Bone marrow (tissue), 2 donors: ENCODE data around the gene TFF3.

Source experiments
- DNase-seq, 2 donors: peaks; one replicate each; lab custom pipeline; 2025; lab: John Stamatoyannopoulos, UW

Gene TFF3

GRCh38 chr21:42289926-42290325, 25.3 kb downstream of the TFF3 start:
- no peak for DNase-seq

DNA sequence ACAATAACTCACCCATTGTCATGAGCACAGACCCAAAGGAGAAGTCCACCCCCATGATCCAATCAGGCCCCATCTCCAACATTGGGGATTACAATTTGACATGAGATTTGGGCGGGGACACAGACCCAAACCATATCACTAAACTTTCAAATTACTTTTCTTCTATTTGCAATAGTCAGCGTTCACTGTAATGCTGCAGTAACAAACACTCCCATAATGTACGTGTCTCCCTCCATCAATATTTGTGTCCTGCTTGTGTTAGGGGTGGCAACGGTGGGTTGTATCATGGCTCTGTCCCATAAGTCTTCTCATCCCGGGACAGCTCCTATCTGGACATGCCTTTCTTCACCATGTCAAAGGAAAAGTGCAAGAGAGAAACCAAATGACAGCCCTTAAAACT, 26.2 kb downstream of the TFF3 start:
- DNase-seq, result no peak

GRCh38 chr21:42287193-42288083, 27.8 kb downstream of the TFF3 start:
- DNase-seq, result no peak

DNA sequence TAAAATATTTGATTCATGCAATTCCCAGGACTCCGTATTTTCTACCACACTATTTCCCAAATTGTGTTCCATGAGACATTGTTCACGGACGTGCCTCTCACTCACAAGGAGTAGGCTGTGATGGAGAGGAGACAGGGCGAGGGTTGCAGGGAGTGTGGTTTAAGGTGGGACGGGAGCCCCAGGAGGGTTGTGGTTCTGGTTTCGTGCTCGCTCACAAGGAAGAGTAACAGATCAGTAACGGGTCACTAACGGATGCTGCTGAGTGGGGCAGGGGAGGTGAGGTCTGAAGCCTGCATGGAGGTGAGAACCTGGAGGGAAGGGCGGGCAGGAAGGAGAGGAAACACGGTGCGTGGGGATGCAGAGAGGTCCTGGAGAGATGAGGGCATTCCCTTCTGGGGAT, 28.8 kb downstream of the TFF3 start:
- no peak for DNase-seq

GRCh38 chr21:42285569-42286245, 29.5 kb downstream of the TFF3 start:
- no peak for DNase-seq

DNA sequence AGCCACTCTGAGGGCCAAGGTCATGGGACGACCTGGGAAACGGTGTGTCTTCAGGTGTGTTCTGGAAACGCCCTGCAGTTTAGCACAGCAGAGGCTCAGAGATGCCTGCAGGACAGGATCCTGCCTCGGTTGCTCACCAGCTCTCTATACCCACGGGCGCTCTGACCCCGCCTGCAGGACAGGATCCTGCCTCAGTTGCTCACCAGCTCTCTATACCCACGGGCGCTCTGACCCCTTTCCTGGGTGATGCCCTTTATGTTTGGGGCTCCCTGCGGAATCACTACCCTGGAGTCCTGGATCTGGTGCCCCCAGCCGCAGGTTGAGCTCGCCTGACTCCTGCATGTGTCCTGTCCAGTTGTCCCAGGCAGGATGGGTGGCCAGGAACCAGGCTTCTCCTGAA, 32.5 kb downstream of the TFF3 start:
- DNase-seq, result no peak

- no peak for DNase-seq
These were observed 33.2 kb downstream of the TFF3 start for GRCh38 chr21:42282021-42282420.

DNA sequence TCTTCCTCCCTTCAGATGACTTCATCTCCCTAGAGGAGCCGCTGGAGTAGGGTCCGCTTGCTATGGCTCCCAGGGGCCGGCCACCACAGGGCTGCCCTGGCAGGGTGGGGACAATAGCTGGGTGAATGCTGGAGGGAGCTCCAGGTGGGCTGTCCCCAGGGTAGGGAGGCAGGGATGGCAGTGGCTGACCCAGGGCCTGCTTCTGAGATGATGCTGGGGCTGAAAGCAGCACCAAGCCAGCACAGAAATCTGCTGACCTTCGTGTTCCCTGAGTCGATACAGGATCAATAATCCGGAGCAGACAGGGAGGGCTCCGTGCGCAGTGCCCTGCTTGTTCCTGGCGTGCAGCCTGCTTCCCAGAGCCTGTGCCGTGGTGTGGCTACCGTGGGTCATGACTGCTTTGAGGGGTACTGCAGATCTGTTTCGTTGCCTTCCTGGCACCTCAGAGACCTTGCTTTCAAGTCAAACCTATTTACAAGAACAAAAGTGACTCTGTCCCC, 34.0 kb downstream of the TFF3 start:
- DNase-seq, result no peak

GRCh38 chr21:42280356-42281180, 34.6 kb downstream of the TFF3 start:
- DNase-seq, result no peak

DNA sequence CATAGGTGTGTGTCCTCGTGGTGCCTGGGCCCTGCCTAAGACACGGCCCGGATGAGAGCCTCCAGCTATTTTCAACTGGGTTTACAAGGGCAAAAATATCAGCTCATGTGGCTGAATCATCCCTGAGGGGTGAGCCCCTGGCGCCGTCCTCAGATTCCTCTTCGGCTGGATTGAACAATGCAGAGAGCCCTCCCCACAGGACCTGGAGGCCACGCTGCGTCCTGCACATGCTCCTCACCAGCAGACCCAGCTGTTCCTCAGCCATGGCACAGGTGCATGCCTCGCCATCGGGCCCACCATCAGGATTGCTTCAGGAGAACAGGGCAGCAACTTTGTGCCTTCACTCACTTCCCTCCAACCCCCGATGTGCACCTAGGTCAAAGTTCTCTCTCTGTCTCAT, 35.3 kb downstream of the TFF3 start:
- no peak for DNase-seq

DNA sequence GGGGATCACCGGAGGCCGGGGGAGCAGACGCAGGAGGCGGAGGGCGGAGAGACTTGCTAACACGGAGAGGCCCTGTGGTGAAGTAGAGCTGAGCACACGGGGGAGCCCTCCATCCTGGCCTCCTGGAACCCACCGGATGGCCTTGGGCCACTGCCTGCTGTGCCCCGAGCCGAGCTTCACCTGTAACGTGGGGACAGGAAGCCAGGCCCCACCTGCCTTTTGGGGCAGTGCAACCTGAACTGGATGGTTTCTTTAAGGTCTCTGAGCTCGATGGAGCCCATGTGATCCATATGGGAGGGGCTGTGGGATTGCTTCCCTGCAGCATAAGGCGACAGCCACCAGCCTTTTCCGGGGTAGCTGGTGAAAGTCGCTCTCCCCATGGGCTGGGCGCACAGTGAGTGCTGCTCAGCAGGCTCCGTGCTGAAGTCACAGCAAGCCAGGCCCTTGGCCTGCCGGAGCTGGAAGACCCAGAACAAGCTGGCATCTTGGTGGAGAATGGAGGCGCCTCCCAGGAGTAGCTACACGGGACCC, 35.8 kb downstream of the TFF3 start:
- DNase-seq, result no peak

GRCh38 chr21:42278451-42279149, 36.6 kb downstream of the TFF3 start:
- DNase-seq, result no peak

DNA sequence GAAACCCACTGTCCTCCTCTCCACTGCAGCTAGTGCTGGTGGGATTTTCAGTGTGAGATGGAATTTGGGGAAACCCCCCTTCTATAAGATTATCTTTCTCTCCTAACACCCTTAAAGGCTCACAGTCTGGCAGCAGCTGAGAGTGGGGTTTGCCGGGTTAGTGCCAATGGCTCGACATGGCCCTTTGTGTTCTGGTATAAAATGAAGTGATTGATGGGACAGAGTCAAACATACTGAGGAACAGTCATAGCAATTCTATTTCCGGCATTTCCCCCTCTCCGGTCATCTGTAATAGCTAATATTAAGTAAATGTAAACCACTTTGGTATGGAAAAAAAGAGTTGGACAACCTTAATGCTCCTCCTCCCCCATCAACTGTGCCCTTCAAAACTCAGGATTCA, 37.6 kb downstream of the TFF3 start:
- no peak for DNase-seq

DNA sequence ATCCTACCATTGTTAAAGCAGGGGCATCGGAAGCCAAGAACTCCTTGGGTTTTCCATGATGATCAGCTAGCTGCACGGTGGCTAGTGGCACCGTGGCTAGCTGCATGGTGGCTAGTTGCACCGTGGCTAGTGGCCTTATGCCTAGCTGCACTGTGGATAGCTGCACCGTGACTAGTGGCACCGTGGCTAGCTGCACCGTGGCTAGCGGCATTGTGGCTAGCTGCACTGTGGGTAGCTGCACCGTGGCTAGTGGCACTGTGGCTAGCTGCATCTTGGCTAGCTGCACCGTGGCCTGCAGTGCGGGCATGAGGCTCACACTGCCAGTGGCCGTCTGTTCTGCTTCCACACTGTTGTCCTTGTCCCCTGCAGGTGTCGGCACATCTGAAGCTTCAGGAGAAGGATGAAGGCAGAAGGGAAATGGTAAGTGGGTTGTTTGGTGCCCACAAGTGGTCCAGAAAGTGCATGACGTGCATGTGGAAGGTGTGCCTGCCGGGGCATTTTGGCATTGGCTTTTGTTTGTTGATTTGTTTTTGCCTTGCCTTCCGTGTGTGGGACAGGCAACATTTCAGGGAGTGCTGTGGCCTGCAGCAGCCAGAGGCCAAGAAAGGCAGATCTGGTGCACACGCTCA, 38.6 kb downstream of the TFF3 start:
- DNase-seq, result no peak

GRCh38 chr21:42276076-42276475, 39.1 kb downstream of the TFF3 start:
- no peak for DNase-seq

DNA sequence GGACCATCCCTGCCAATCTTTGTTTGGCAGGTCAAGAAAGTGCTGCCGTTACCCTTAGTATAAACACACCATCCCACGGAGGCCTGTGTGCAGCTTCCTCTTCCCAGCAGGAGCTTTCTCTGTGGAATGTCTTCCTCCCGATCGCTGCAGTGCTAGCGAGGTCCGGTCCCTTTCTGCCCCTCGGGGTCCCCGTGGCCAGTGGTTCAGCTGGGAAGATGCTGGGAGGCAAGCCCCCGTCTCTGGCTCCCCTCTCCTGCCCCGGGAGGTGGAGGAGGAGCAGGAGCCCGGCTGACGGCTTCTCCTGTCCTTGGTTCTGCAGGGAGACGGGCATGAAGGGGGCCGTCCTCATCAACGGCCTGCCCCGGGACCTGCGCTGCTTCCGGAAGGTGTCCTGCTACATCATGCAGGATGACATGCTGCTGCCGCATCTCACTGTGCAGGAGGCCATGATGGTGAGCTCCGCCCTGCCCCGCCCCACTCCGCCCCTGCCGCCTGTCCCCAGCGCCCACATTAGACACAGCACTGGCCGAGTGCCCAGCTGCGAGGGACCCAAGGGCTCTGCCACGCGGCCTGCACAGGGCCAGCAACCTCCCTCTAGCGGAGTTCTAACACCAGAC, 42.1 kb downstream of the TFF3 start:
- DNase-seq, result no peak

- DNase-seq, result no peak
These were observed 42.9 kb downstream of the TFF3 start for GRCh38 chr21:42272109-42272962.

DNA sequence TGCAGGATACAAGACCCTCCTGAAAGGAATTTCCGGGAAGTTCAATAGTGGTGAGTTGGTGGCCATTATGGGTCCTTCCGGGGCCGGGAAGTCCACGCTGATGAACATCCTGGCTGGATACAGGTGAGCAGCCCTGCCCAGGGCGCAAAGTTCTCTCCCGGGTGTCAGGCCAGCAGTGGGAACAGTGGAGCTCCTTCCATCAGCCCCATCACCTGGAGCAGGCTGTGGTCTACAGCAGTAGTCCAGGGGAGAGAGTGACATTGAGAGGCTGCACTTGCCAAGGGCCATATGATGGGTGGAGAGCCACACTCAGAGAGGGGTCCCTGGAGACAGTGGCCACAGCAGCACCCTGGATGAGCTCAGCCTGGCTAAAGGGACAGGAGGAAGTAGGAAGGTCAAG, 44.1 kb downstream of the TFF3 start:
- DNase-seq, result no peak

DNA sequence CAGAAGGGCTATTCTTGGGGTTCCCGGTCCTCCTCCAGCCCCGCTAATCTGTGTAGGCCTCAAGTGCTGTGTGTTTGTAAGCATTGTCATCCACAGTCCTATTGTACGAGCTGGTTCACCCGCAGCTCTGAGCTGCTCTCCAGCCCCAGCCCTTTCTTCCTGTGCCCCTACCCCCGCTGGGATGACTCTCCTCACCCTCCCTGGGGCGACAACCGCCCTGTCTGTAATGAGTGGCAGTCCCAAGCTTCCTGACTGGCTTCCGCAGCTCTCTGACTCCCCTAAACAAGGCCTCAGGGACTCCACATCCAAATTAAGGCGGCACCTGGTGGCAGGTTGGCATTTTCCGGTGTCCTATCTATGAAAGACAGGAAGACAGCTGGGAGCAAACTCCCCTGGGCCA, 45.8 kb downstream of the TFF3 start:
- DNase-seq, result peak in 1 of 2 donors; percentile 88
